Heart left ventricle (tissue), 16 donors: ENCODE results near the gene HEPN1. TPM values are rescaled to one million over a fixed set of nuclear protein-coding genes. Genes with fewer than 3 reads are reported as not detected.

Source experiments
- ATAC-seq, 4 donors: fragments of 200-7000 bp; cut with Tn5 transposase; one replicate each; pipeline ENCODE4 v1.9.1; 2020 to 2022; ENCODE audit warnings: moderate library complexity in 4 of 4, mild to moderate bottlenecking in 3 of 4, moderate number of reproducible peaks in 1 of 4
- DNase-seq, 5 donors: peaks; one replicate each; pipeline ENCODE4 v3.0.0-alpha.2; 2020
- H3K27ac ChIP-seq, 12 donors: fragments of 200-600 bp; sonication (generic) in 4 of 12; one replicate each; pipeline versions ENCODE4 v1.5.0 to v1.8.0; 2016 to 2022; ENCODE audit warnings: mild to moderate bottlenecking in 2 of 12
- H3K27me3 ChIP-seq, 9 donors: fragments of 200-600 bp; sonication (generic) in 2 of 9; one replicate each; pipeline versions ENCODE4 v1.5.1 to v1.8.0; 2016 to 2022; ENCODE audit warnings: mild to moderate bottlenecking in 3 of 9
- H3K36me3 ChIP-seq, 9 donors: fragments of 200-600 bp; sonication (generic) in 2 of 9; one replicate each; pipeline versions ENCODE4 v1.5.0 to v1.8.0; 2018 to 2022; ENCODE audit warnings: mild to moderate bottlenecking in 2 of 9
- H3K4me1 ChIP-seq, 12 donors: fragments of 200-600 bp; sonication (generic) in 4 of 12; one replicate each; pipeline versions ENCODE4 v1.5.0 to v1.8.0; 2016 to 2022; ENCODE audit warnings: mild to moderate bottlenecking in 3 of 12
- H3K4me3 ChIP-seq, 12 donors: fragments of 200-600 bp; sonication (generic) in 4 of 12; one replicate each; pipeline versions ENCODE4 v1.5.0 to v1.8.0; 2017 to 2022; ENCODE audit warnings: mild to moderate bottlenecking in 9 of 12, moderate library complexity in 4 of 12
- H3K9me3 ChIP-seq, 12 donors: fragments of 200-600 bp; sonication (generic) in 4 of 12; one replicate each; pipeline versions ENCODE4 v1.5.0 to v1.8.0; 2016 to 2022; ENCODE audit warnings: mild to moderate bottlenecking in 1 of 12
- POLR2A ChIP-seq, 2 donors: fragments of 450-650 bp; IDR thresholded peaks; one replicate each; pipeline ENCODE4 v1.6.1; 2017; ENCODE audit warnings: antibody characterized with exemption in 2 of 2, mild to moderate bottlenecking in 2 of 2, moderate library complexity in 2 of 2
- WGBS, 4 donors: extraction: QIAGEN DNeasy Blood & Tissue Kit in 2 of 4; methylation state at CpG; one replicate each; pipeline versions ENCODE4 v1.1.5 to v1.1.7; 2013 to 2018; 5-methylcytosine and 5-hydroxymethylcytosine counted together
- intact Hi-C, 10 donors: fragments of 100-400 bp; cut with DNase I; formaldehyde crosslinking; loops; one replicate each; pipeline versions ENCODE4 v1.11.1 to v1.14.2; 2022
- polyA plus RNA-seq, 2 donors: library from polyadenylated mRNA; stranded (reverse); fragments of 200-250 nt; gene quantifications; one replicate each; pipeline ENCODE4 v1.2.3, GENCODE V29; 2013
- total RNA-seq, 9 donors: library from RNA; depleted of rRNA in 2 of 9; stranded (reverse); fragments of >200 nt in 2 of 9; fragmentation: NEBNext Ultra II Directional in 3 of 9; extraction: Animal tissue kit (Norgen Biotek cat#: 25700) in 3 of 9; gene quantifications; one replicate each; pipeline versions ENCODE4 v1.1.0 to v1.2.4, GENCODE V29; 2016 to 2023
- TF ChIP-seq, protein P1 (sequence below), 12 donors: fragments of 200-600 bp; sonication (generic) in 4 of 12; IDR thresholded peaks; one replicate each; pipeline versions ENCODE4 v1.5.0 to v1.8.0; 2018 to 2022; ENCODE audit warnings: antibody characterized with exemption in 12 of 12, mild to moderate bottlenecking in 5 of 12
- donor health status: ischemic (EF 13 %, LVEDD 7.1; RV severe dilation, severe dysfunction).
- donor health status: healthy with polysubstance abuse.
- donor health status: DM: no; HTN: yes; CAD: no.
- donor health status: DM: no; HTN: no; CAD: no.
- donor health status: ischemic (EF 25% LVEDD 6.9; RV normal size, moderate dysfunction).
- donor health status: ischemic (EF 25% LVEDD 5.7; RV mildly dilated, moderate dysfunction).
- donor health status: healthy.
- donor health status: DM: yes; HTN: yes; CAD: no.
- donor health status: ischemic (EF 35%, LVEDD 5.7; RV mildly dilated, moderate dysfunction).
- donor health status: nonischemic (EF 11% LVEDD 7.7; RV severe dilation, severe dysfunction).
- donor health status: DM: yes; HTN: yes; CAD: no.
- donor health status: PGD.
- donor health status: ischemic (EF 29% LVEDD 5.4; RV normal size, mild dysfunction).
- donor health status: nonischemic (EF 23%, LVEDD 6.1; RV moderate dilation, normal function).

HEPN1 gene
- total and polyA plus RNA-seq, 11 donors = not detected

DNA sequence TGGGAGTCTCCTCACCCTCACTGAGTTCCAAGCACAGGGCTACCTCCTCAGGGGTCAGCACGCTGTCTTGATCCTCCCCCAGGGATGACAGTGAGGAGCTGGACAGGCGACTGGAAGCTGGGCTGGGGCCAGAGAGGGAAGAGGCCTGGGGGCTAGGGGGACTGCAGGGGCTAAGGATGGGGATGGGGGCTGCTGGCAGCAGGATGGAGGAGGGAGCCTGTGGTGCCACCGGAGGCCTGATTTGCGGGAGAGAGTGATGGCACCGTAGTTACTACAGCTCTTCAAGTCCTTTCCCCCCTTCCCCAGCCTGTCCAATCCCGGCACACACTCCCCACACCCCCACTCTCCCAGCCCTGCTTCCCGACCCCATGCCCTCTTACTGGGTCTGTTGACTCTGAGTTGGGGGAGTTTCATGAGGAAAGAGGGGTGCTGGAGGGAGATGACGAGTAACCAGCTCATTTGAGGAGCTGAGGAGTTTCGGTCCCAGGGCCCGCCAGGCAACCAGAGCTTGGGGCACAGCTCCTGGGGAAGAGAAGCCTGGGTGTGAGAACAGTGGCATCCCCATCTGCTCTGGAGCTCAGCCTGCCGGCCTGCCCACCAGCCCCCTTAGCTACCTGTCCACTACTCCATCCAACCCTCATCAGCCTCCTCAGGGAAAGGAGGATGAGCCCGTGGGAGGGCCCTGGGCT, 31.9 kb upstream of the HEPN1 start:
- TF ChIP-seq POLR2A (IDR thresholded peaks at IDR 0.05) = no peak
- TF ChIP-seq, protein P1, sequence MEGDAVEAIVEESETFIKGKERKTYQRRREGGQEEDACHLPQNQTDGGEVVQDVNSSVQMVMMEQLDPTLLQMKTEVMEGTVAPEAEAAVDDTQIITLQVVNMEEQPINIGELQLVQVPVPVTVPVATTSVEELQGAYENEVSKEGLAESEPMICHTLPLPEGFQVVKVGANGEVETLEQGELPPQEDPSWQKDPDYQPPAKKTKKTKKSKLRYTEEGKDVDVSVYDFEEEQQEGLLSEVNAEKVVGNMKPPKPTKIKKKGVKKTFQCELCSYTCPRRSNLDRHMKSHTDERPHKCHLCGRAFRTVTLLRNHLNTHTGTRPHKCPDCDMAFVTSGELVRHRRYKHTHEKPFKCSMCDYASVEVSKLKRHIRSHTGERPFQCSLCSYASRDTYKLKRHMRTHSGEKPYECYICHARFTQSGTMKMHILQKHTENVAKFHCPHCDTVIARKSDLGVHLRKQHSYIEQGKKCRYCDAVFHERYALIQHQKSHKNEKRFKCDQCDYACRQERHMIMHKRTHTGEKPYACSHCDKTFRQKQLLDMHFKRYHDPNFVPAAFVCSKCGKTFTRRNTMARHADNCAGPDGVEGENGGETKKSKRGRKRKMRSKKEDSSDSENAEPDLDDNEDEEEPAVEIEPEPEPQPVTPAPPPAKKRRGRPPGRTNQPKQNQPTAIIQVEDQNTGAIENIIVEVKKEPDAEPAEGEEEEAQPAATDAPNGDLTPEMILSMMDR (IDR thresholded peaks at IDR 0.05) = no peak
- no peaks in the 10 kb centered on the region for H3K27me3 ChIP-seq
- H3K4me3 ChIP-seq = no peak overlapping the region
- DNase-seq (peak in 2 of 5 donors; percentile 6 to 20), ATAC-seq (no peak)
- H3K36me3 ChIP-seq = peaks cover 0 to 15% (median 6%) of the 10 kb centered on the region in 9 donors
- H3K9me3 ChIP-seq = no peaks in the 10 kb centered on the region
- peaks cover 0 to 66% (median 42%) of the 10 kb centered on the region in 12 donors for H3K4me1 ChIP-seq
- intact Hi-C loops = no loop called here
- H3K27ac ChIP-seq = peak overlapping the region in 1 of 12 donors; percentile 20
- 79 to 86% (median 83%) methylated on average over 12 of the region's 12 CpGs for WGBS, 4 donors

DNA sequence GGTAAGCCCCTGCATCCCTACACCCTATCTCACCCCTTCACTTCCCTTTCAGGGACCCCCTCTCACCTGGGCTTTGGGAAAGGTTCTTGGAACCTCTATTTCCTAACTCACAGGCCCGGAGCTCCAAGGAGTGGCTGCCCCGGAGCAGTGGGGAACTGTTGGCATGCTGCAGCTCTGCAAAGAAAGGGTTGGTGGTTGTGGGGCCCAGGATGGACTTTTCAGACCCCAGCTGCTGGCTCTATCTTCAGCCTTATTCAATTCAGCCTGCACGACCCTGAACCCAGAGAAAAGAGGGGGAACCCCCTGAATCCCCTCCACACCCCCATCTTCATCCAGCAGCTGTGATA, 31.4 kb upstream of the HEPN1 start:
- DNase-seq (no peak), ATAC-seq (no peak)
- peak overlapping the region in 1 of 12 donors; percentile 20 for H3K27ac ChIP-seq
- H3K27me3 ChIP-seq = no peaks in the 10 kb centered on the region
- H3K36me3 ChIP-seq = peaks cover 0 to 19% (median 6%) of the 10 kb centered on the region in 9 donors
- TF ChIP-seq, protein P1 (IDR thresholded peaks at IDR 0.05) = no peak
- no peak for TF ChIP-seq POLR2A (IDR thresholded peaks at IDR 0.05)
- no peak overlapping the region for H3K4me3 ChIP-seq
- WGBS, 4 donors = 79 to 86% (median 84%) methylated on average over 3 of the region's 3 CpGs
- H3K9me3 ChIP-seq = no peaks in the 10 kb centered on the region
- peaks cover 0 to 63% (median 40%) of the 10 kb centered on the region in 12 donors for H3K4me1 ChIP-seq
- intact Hi-C loops = no loop called here

DNA sequence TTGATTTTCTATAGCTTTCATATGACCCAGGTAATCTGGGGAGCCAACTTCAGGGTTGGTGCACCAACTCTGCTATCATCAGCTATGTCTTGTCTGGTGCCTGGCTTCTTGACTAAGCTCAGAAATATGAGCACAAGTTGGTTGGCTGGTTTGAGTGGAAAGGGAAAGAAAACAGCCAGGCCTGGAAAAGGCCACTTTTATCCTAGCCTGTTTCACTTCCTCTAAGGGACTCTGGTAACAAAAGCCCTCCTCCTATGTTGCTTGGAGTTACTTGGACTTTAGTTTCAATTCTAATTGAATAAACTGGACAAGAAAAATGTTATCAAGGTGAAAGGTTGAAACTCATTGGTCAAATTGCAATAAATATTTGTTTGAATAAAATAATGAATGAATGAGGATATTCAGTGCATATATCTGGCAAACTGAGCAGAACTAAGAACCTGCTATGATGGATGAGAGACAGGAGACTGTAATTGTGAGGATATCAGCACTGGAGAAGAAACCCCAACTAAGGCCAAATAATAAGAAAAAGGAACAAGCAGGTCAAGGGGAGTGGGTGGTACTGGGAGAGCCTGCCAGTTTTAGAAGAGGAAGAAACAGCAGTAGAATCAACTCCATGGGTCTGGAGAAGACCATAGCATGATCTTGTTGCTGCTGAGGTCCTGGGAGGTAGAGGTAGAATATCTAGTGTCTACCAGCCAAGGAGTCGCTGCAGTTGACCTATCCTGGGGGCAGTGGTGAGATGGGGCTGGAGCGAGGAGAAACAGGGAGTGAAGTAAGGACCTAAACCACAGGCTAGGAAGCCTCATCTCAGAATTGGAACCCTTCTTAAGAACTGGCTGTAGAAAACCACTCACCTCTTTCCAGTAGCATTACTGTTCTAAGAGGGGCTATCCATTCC, 29.6 kb upstream of the HEPN1 start:
- H3K27me3 ChIP-seq = no peaks in the 10 kb centered on the region
- no peak overlapping the region for H3K4me3 ChIP-seq
- TF ChIP-seq, protein P1 (IDR thresholded peaks at IDR 0.05) = no peak
- TF ChIP-seq POLR2A (IDR thresholded peaks at IDR 0.05) = no peak
- no peak for DNase-seq
- H3K27ac ChIP-seq = peak overlapping the region in 3 of 12 donors; percentile 22 to 41 (median 24)
- H3K36me3 ChIP-seq = peaks cover 0 to 35% (median 9%) of the 10 kb centered on the region in 9 donors
- whole genome bisulfite sequencing, 4 donors = 89 to 95% (median 94%) methylated on average over 2 of the region's 2 CpGs
- H3K4me1 ChIP-seq = peaks cover 0 to 73% (median 48%) of the 10 kb centered on the region in 12 donors
- H3K9me3 ChIP-seq = no peaks in the 10 kb centered on the region
- no peak for ATAC-seq
- intact Hi-C loops = no loop called here

DNA sequence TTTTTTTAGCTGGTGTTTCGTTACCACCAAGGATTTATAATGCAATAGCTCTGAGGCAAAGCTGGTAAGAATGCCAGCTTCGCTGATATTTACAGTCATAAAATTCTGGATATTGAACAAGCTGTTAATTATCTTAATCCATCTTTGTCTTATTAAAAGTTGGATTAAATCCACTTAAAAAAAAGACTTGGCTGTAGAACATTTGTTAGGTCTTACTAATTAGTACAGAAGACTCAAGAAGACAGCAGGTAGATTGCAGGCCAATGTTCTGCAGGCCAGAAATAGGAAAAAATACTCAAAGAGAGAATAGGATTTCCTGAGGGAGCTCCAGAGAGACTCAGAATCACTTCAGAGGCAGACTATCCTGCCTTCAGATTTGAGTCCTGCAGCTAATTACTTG, 28.9 kb upstream of the HEPN1 start:
- DNase-seq = no peak
- Histone ChIP-seq H3K9me3 (no peaks in the 10 kb centered on the region), H3K4me1 (peaks cover 0 to 77% (median 43%) of the 10 kb centered on the region in 12 donors), H3K36me3 (peaks cover 0 to 42% (median 14%) of the 10 kb centered on the region in 9 donors), H3K27ac (no peak overlapping the region), H3K27me3 (no peaks in the 10 kb centered on the region), H3K4me3 (no peak overlapping the region)
- ATAC-seq = no peak
- TF ChIP-seq, protein P1 (IDR thresholded peaks at IDR 0.05) = no peak
- no peak for TF ChIP-seq POLR2A (IDR thresholded peaks at IDR 0.05)
- WGBS, 4 donors = 94 to 99% (median 95%) methylated on average over 2 of the region's 2 CpGs
- intact Hi-C loops = no loop called here
